Uterus (tissue), 2 donors: ENCODE data around the gene BMP10.

Source experiments
- POLR2A ChIP-seq, 2 donors: fragments of 450-650 bp; IDR thresholded peaks; one replicate each; pipeline ENCODE4 v1.6.1; 2016; ENCODE audit warnings: antibody characterized with exemption in 2 of 2, mild to moderate bottlenecking in 1 of 2, moderate library complexity in 1 of 2
- TF ChIP-seq, protein P1 (sequence below), 4 experiments: fragments of 200-600 bp in 2 of 4; fragments of 450-650 bp in 2 of 4; sonication (generic) in 2 of 4; IDR thresholded peaks; one replicate each; pipeline ENCODE4 v1.5.1; 2016 to 2019; ENCODE audit warnings: antibody characterized with exemption in 4 of 4, mild to moderate bottlenecking in 2 of 4, moderate library complexity in 1 of 4

DNA sequence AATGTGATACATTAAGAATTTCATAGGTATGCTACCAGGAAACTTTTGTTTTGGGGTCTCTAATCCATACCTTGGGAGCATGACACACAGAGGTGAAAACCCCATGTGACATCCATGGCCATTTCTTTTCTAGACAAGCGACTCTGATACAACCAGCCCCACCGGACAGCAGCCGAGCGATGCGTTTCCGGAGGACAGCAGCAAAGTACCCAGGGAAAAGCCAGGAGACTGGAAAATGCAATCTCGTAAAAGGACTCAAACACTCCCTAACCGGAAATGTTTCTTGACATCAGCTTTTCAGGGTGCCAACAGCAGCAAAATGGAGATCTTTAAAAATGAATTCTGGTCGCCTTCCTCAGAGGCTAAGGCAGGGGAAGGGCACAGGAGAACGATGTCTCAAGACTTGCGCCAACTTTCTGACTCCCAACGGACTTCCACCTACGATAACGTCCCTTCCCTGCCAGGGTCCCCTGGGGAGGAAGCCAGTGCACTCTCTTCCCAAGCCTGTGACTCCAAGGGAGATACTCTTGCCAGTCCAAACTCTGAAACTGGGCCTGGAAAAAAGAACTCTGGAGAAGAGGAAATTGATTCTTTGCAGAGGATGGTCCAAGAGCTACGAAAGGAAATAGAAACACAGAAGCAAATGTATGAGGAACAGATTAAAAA, 48.9 kb downstream of the BMP10 start:
- TF ChIP-seq, protein P1, sequence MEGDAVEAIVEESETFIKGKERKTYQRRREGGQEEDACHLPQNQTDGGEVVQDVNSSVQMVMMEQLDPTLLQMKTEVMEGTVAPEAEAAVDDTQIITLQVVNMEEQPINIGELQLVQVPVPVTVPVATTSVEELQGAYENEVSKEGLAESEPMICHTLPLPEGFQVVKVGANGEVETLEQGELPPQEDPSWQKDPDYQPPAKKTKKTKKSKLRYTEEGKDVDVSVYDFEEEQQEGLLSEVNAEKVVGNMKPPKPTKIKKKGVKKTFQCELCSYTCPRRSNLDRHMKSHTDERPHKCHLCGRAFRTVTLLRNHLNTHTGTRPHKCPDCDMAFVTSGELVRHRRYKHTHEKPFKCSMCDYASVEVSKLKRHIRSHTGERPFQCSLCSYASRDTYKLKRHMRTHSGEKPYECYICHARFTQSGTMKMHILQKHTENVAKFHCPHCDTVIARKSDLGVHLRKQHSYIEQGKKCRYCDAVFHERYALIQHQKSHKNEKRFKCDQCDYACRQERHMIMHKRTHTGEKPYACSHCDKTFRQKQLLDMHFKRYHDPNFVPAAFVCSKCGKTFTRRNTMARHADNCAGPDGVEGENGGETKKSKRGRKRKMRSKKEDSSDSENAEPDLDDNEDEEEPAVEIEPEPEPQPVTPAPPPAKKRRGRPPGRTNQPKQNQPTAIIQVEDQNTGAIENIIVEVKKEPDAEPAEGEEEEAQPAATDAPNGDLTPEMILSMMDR (IDR thresholded peaks at IDR 0.05), result no peak
- TF ChIP-seq POLR2A (IDR thresholded peaks at IDR 0.05), result no peak
